Epithelial cell of prostate (primary cell): Measurements from ENCODE around the gene GLT6D1.

Source experiments
- DNase-seq: peaks from one replicate; pipeline ENCODE4 v3.0.0-alpha.2; 2011; ENCODE audit warnings: low read depth, low spot score
- H3K27ac ChIP-seq: fragments of 450-650 bp; 2 replicates; pipeline ENCODE4 v1.5.1; 2017; ENCODE audit warnings: mild to moderate bottlenecking

Gene GLT6D1

DNA sequence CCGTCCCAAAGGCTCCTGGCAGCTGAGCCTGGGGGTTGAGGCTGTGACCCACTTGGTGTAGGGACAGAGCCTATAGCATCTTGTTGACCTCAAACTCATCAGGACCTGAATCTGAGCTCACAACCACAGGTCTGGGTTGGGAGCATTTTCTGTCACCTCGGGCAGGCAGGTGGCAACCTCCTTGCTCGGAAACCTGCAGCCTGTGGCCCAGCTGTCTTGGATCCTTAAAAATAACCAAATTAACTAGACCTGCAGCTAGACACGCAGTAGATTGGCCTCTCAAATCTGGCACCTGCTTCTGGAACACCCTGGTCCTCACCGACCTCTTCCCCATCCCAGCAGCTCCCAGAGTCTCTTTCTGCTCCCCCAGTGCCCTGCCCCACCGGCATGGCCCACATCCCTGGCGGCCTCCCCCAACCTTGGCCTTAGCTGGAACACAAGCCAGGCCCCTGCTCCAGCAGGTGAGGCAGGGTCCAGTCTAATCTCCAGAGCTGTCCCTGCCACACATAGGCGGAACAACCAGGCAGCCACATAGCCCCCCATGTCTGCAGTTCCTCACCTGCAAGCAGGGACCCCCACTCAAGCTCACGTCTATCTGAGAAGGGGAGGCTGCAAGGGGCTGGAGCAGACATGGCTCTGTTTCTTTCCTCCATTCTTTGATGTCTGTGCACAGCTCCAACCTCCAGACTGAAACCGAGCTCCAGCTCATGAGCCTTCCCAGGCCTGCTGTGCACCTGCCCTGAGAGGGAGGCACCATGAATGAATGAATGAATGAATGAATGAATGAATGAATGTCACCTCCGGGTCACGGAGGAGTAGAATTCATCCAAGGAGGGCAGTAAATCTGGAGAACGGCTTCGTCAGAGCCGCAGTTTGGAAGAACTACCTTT, 49.5 kb downstream of the GLT6D1 start:
- DNase-seq: no peak
- no peak overlapping the region for H3K27ac ChIP-seq

DNA sequence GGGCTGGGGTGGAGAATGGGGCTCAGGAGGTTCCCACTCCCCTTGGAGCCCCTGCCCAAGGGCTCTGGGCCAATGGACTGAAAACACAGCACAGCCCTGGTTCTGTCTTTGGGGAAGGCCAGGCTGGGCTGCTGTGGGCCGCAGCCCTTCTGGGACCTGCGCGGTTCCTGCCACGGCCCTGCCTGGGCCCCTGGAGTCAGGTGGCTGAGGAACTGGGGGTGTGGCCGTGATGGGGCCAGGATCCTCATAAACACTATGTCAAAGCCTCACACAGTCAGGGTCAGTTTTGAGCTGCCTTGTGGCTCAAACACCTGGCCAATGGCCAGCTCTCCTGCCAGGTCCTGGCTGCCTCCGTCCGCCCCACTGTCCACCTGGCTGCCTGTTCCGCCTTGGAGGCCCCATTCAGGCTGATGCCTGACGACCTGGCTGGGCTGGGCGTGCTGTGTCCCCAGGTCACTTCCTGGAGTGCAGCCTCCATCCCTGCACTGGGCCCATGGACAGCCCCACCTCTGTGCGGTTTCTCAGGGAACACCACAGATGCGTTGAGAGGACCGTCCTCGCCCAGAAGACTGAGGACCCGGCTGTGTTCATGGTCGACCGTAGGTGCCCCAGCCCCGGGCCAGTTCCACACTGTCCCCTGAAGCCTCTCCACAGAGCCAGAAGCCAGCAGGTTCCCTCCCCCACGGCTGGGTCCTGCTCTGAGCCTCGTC, 50.3 kb downstream of the GLT6D1 start:
- no peak for DNase-seq
- no peak overlapping the region for H3K27ac ChIP-seq

DNA sequence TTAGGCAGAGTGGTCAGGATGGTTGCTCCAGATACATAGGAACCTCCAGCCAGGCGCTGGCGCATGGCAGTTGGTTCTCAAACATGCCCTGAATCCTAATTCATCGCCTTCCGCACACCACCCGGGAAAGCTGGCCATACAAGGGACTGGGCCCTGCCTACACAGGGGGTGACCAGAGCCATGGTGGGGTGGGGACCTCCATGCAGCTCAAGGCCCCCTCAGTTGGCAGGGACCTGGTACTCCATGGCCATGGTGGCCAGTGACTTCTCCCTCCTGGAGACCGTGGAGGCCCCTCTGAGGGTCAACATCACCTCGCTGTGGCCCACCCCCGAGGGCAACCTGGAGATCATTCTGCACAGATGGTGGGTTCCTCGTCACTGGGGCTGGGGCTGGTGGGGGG, 51.0 kb downstream of the GLT6D1 start:
- no peak overlapping the region for H3K27ac ChIP-seq
- no peak for DNase-seq

DNA sequence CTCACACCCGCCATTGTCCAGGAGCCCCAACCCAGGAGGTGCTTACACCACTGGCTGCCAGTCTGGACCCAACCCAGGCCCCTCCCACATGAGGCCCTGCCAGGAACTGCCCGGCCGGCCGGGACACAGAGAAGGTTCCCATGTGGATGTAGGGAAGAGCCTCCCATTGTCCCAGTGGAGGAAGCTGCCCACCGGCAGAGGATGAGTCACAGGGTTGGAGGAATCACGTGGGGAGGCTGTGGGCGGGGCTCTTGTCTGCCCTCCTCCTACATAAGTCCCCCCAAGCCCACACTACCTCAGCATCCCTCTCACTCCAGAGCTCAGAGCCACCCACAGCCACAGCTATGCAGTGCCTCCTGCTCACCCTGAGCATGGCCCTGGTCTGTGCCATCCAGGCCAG, 51.7 kb downstream of the GLT6D1 start:
- H3K27ac ChIP-seq: no peak overlapping the region
- no peak for DNase-seq

DNA sequence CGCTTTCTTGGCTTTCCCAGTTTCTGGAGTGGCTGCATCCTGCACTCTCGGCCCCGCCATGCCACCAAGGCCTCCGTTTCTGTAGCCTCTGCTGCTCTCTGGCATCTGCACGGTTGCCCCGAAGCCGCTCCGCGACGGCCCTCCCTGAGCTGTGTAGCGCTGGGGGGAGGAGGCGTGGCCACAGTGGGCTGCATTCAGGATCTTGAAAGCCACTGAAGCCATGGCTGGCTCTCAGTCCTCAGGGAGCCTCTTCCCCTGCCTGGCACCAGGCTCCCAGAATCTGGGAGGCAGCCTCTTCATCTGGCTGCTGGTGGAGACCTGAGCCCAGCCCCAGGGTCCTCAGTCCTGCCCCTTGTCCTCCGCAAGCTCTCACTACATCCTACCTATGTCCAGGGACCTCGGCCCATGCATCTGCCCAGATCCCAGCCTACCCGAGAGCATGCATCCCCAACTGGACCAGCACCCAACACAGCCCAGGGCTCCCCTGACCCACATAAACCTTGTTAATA, 52.7 kb downstream of the GLT6D1 start:
- no peak for DNase-seq
- no peak overlapping the region for H3K27ac ChIP-seq

DNA sequence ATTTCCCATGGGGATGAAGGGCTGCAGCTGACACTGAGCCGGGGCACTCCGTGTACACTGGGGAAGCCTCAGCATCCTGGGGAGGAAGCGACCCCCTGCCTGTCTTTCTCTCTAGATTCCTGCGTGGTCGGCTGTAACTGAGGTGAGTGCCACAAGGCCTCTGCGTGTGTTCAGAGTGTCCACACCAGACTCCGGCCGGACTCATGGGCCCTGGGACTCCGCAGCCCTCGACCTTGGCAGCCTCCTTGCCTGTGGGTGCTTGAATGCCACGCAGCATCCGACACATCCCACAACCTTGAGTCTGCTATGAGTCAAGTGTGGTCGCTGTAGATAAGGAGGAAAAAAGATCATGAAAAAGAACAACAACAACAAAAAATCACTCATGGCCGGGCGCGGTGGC, 54.4 kb downstream of the GLT6D1 start:
- DNase-seq: no peak
- H3K27ac ChIP-seq: no peak overlapping the region

DNA sequence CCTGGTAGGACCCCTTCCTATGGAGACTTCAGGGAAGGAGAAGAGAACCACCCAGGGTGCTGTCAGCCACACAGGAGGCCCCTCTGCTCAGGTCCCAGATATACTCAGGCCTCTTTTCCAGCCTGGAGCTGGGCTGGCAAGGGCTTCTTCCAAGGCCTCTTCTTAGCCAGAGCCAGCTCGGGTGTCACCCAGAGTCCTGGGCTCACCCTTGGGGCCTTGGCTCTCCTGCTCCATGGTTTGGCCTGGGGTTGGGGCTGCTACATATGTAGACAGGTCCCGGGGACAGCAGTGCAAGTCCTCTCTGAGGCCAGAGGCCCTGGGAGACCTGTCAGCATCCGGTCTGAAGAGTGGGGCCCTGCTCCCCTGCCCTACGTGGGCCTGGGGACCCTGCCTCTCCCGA, 55.0 kb downstream of the GLT6D1 start:
- DNase-seq: no peak
- H3K27ac ChIP-seq: no peak overlapping the region

DNA sequence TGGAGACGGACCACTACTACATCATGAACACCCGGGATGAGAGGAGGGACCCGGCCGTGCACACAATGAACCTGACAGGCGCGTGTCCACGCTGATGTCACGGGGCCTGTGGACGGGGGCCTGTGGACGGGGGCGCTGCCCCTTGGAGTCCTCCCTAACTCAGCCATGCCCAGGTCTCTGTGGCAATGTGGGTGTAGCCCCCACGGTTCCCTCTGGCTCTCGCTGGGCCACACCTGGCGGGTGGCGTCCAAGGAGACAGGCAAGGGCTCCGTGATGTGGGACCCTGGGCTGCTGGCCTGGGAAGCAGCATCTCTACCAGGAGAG, 55.7 kb downstream of the GLT6D1 start:
- DNase-seq: no peak

DNA sequence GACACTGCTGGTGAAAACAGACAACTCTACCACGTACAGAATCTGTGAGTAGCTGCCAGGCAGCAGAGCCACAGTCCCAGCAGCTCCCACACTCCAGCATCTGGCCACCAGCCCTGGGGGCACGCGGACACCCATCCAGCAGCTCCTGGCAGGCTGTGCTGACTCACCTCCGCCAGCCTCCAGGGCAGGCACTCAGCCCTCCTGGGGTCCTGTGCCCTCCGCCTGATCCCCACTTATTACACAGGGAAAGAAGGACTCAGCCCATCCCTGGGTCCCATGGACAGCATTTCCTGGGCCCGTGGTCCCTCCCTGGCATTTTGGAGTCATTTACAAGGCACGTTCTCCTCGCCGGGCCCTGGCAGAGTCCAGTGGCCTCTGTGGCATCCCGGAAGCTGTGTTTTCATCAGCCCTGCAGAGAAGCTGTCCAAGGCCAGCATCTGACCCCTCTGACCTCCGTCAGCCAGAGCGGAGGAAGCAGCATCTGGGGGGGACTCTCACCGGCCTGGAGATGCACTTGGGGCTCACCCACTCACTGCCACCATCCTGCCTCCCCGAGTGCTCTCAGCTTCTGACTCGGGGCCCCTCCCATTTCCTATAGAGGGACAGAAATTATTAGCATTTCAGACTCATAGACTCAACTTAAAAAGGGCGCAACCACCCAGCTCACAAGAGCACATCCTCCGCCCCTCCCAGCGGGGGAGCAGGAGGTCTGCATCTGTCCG, 56.2 kb downstream of the GLT6D1 start:
- no peak for DNase-seq
- H3K27ac ChIP-seq: no peak overlapping the region

More for the DNA sequence above, 55.7 kb downstream of the GLT6D1 start:
- H3K27ac ChIP-seq: no peak overlapping the region

DNA sequence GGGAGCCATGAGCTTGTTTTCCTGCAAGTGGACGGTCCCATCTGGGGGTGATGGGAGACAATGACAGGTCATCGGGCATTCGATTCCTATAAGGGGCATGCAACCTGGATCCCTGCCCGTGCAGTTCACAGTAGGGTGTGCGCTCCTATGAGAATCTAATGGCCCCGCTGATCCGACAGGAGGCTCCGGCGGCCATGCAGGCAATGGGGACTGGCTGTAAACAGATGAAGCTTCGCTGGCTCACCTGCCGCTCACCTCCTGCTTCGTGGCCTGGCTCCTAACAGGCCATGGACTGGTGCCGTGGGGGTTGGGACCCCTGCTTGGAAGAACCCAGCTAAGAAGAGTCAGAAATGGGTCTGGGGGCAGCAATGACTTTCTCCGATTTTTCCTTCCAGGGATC, 56.8 kb downstream of the GLT6D1 start:
- H3K27ac ChIP-seq: no peak overlapping the region
- DNase-seq: no peak

DNA sequence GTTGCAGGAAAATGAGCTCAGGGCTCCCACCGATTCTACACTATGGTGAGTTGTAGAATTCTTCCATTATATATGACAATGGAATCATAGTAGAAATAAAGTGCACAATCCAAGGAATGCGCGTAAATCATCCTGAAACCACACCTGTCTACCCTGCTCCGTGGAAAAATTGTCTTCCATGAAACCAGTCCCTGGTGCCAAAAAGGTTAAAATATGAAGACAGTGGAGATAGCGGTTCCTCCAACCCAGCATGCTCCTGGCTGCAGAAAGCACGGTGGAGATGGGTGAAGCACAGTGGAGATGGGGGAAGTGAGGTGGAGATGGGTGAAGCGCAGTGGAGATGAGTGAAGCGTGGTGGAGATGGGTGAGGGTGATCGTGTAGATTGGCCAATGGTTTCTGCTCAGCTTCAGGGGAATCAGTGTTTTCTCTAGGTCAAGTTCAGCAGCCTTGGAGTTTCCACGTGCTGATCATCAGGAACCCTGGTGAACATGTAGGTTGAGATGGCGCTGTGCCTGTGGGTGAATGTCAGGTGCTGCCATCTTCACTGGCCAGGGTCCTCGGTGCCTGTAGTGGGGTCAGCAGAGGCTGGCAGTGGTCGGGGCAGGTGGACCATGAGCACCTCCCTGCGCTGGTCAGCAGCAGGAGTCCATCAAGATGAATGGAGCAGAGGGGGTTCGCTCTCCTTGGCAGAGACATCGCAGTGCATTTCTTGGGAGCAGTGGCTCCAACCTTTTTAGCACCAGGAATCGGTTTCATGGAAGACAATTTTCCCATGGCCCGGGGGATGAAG, 57.5 kb downstream of the GLT6D1 start:
- no peak overlapping the region for H3K27ac ChIP-seq
- no peak for DNase-seq

DNA sequence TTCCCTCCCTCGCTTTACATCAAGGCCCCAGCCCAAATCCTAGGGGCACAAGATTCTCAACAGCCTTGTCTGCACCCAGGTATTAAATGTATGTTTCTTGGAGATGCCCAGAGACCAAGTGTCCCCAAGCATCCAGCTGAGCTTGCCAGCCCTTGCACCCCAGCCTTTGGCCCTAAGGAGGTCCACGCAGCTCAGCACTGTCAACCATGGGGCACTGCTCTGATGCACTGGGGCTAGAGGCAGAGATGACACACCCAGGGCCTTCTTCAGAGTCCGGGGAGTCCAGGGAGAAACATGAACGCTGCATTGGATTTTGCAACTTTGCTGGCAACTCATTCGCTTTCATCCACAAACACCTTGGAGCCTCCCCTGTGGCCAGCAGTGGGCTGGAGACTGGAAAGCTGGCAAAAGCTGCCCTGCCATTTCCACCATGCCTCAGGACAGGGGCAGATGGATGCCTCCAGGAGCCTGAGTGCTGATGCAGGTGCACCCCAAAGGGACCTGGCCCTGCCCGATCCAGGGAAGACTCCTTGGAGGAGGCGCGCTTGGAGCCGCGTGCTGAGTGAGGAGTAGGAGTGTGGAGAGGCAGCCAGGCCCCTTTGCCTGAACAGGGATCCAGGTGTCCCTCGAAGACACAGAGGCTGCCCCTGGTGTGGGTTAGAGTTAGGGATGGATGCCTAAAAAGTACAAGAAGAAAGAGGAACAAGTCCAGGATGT, 58.5 kb downstream of the GLT6D1 start:
- no peak for DNase-seq
- no peak overlapping the region for H3K27ac ChIP-seq

DNA sequence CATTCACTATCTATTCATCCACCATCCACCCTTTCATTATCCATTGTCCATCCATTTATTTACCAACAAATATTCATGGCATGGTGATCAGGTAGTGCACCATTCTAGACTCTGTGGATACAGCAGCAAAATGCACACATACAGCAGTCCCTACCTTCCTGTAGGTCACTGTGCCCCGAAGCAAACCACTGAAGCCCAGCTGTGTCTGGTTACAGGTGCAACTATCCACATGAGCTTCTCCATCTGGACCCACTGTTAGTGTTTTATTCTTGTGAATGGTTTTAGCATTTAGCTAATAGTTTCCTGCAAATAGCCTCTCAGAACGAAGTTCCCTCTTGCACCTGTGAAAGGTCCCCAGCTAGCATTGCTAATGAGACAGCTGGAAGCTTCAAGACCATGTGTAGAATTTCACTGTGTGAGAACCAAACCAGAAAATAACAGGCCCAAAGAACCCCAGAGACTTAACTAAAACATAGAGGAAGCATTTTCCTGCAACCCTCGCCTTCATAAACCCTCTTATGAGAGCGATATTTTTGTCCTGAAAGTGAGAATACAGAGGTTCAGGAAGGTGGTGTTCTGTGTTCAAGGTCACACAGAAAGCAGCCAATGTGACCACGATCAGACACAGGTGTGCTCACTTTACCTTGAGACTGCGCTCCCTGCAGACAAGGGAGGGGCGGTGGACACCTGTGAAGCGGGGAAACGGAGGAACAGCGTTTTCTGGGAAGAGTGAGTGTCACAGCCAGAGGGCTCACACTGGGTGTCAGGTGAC, 59.3 kb downstream of the GLT6D1 start:
- H3K27ac ChIP-seq: no peak overlapping the region
- no peak for DNase-seq

DNA sequence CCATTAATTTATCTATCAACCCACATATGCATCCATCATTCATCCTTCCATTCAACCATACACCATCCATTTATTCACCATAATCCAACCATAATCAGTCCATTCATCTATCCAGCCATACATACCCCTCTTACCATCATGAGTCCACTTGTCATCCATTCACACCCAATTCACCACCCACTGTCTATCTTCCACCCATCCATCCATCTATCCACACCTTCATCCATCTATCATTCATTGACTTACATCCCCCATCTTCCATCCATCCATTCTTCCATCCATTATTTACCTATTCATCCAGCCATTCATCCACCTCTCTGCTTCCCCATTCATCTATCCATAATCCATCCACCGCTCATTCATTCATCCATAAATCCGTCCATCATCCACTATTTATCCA, 60.0 kb downstream of the GLT6D1 start:
- no peak for DNase-seq
- no peak overlapping the region for H3K27ac ChIP-seq

DNA sequence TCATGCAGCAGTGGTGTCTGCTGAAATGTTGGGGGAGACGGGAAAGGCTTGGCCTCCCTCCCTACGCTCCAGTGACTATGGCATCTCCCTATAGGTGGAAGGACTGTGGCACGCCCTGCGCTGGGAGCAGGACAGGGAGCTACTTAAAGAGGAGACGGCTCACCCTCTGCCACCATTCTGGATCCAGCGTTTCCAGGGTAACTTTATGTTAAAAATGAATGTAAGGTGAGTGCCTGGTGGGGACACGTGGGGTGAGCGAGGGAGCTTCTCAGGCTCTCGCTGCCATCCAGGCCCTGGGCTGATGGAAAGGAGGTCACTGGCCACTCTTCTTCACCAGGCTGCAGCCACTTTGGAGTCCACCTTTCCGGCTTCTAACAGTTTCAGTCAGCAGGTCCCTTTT, 62.1 kb downstream of the GLT6D1 start:
- DNase-seq: no peak

DNA sequence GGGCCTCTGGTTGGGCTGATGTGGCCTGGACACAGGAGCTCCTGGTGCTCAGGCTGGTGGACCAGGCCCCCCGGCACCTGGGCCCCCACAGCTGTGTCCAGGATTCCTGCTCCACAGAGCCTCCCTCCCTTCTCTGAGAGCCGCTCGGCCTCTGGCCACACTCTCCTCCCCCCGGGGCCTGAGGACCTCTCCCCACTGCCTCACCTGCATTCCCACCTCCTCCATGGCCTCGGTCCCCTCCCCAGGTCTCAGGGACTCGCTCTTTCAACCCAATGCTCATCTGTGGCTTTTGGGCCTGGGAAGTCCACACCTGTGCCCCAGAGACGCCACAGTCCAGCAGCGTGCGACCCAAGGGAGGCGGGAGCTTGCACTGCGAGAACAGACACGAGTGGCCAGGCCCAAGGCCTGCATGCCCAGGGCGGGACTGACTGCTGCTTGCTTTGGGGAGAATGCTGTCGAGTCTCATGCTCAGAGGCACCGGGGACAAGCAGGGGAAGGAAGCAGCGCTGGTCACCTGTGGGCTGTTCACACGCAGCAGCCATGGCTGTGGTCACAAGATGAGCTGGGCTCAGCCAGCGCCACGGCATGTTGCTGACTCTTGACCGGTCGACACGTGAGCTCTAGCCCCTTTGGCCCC, 63.2 kb downstream of the GLT6D1 start:
- no peak overlapping the region for H3K27ac ChIP-seq
- DNase-seq: no peak

More for the DNA sequence above, 62.1 kb downstream of the GLT6D1 start:
- no peak overlapping the region for H3K27ac ChIP-seq

DNA sequence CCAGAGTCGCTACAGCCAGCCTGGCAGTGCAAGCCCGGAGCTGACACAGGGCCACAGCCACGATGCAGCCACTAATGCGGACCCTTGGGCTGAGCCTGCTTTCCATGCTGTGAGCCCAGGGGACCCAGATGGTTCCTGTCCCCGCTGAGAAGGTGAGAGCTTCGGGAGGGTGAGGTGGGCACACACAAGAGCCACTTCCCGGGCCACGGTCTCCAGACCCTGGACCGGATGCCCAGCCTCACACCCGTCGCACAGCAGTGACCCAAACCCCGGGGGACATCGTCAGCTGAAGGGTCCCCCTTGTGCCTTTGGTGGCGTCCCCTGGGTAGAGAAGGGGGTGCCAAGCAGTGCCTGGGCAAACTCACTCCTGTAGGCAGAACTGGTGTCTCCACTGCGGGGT, 64.4 kb downstream of the GLT6D1 start:
- H3K27ac ChIP-seq: no peak overlapping the region
- no peak for DNase-seq

DNA sequence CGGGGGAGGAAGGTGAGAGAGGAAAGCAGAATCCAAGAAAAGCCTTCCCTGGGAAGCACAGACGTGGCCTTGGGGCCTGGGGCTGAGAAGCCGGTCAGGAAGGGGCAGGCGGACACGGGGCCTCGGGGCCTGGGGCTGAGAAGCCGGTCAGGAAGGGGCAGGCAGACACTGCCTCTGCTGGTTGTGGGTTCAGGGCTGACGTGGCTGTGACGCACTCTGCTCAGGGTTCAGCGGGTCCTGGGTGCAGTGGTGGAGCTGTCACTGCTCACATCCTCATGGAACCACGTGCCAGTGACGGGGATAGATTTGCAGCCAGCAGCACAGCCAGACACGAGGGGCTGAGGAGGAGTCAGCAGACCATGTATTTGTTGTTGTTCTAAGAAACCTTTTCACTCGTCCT, 65.0 kb downstream of the GLT6D1 start:
- H3K27ac ChIP-seq: no peak overlapping the region
- no peak for DNase-seq
